ENCODE measurements around the gene CD300H. TPM values are rescaled to one million over a fixed set of nuclear protein-coding genes. Genes with fewer than 3 reads are reported as not detected.
A peak's percentile ranks its signal among the peaks of the same experiment; 100 is the strongest.

Gene CD300H
- under 1 TPM in 3 of 5 donors, not detected in 2; 0.30 to 0.48 (median 0.34) TPM for polyA plus RNA-seq (ENCODE audit: insufficient read depth in 1 of 5, insufficient read length in 5 of 5, low replicate concordance in 1 of 5)
- long read RNA-seq, donor 1 = 0 reads
- long read RNA-seq, donor 2 = 0 reads
- long read RNA-seq, donor 3 = 0 reads
- long read RNA-seq, donor 4 = 0 reads
- long read RNA-seq, donor 5 = 0 reads
- long read RNA-seq, donor 6 = 0 reads
- long read RNA-seq, donor 7 = 0 reads
- long read RNA-seq, donor 8 = 0 reads

DNA sequence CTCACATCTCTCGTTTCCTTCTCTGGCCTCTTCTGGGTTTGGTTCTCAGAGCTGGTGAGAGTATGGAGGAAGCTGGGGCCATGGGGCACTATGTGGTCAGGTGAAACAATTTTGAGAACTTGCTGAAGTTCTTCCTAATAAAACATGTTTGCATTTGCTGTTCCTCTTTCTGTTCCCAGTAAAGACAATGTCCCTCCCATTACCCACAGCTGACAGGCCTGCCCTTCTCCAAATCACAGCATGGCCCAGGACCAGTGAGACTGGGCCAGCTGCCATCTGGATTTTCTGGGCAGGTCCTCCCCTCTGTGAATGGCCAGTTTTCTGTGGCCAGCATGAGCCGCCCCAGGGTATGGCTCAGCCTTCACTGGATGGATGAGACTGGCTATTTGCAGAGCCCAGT is at the start of gene CD300H:
CD300H (minus strand) TSS at position 113 of the 400 bp plus-strand sequence.
- no peak for DNase-seq

DNA sequence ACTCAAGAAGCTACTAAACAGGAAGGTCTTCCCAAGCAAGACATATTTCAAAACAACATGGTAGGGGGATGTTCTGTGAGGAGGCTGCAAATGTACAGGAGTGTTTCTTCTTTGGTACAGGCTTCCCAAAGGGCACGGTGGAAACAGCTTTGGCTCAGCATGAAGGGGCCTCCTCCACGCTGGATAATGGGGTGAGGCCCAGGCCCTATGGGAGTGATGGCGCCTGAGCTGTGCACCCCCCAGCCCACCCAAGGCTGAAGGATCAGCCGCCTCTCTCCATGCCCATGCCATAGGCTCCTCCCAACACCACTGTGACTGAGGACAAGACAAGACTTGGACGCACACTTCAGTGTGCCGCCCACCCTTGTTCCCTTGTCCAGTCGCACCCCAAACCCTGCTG is 49.4 kb upstream of the CD300H start:
- DNase-seq = no peak

DNA sequence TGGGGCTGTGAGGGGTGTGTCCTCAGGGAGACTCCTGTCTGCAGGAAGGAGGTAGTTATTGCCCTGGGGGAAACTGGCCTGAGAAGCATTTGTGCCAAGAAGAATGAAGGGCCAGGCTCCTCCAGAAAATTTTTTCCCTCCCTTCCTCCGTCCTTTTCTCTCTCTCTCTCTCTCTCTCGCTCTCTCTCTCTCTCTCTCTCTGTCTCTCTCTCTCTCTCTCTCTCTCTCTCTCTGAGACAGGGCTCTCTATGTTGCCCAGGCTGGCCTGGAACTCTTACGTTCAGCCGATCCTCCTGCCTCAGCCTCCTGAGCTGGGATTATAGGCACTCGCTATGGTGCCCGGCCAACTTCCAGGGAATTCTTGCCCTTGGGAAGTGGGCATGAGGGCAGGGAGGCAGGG is 44.7 kb upstream of the CD300H start:
- no peak for DNase-seq

DNA sequence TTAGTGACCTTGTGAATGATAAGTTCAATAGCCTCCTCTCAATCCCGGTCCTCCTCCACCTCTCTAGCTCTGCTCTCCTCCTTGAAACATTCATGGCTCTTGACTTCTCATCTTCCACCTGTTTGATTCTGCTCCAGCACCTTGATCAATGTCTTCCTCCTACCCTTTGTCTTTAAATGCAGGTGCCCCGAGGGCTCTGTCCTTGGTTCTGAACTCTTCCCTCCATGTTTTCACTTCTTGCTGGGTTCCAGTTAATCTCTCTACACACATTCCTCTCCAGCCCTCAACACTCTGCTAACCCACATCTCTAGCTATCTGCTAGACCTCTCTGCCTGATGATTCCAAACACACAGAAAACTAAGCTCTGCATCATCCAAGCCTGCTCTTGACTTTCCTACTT is 42.8 kb upstream of the CD300H start:
- no peak for DNase-seq

DNA sequence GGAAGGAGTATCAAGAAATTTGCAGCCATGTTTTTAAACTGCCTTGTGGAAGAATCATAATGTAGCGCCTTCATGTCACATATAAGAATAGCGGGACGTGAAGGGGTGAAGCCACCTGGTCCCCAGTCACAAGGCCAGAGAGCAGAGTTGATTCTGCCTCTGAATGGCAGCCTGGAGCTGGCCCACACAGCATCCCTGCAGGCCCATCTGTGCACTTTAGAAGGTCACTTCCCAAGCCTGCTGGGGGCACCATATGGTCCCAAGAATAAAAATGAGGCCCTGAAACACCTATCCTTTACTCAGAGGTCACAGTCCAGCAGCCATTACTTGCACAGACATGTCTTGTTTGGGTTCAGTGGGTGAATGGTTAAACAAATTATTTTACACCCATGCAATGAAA is 41.2 kb upstream of the CD300H start:
- DNase-seq = no peak

DNA sequence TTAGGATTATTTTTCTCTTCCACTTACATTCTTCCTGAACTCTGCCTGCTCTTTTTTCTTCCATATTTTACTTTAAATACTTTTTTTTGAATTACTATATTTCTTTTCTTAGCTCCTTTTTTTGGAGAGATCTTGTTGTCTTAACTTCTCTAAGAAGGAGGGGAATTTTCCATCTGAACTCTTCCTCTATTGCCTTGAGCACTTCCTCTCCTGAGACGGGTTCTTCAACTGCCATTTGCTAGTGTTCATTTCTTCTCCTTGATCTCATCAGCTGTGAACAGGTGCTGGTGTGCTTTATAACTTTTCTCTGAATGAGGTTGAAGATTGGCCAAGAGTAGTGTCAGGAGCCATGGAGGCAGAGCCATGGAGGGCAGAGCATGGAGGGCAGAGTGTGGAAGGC is 39.9 kb upstream of the CD300H start:
- DNase-seq = no peak

DNA sequence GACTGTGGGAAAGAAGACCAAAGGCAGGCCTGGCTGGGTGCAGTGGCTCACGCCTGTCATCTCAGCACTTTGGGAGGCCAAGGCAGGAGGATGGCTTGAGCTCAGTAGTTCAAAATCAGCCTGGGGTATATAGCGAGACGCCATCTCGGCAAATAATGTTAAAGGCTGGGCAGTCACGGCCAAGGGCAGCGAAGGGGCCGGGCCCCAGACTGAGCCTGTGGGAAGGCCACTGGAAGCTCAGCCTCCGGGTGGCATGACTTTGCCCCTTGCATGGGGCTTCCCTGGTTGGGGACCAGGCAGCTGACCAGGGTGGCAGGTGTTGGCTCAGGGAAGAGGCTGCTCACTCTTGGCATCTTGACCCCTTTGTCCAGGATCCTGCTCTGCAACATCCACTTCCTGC is 38.7 kb upstream of the CD300H start:
- DNase-seq = no peak

DNA sequence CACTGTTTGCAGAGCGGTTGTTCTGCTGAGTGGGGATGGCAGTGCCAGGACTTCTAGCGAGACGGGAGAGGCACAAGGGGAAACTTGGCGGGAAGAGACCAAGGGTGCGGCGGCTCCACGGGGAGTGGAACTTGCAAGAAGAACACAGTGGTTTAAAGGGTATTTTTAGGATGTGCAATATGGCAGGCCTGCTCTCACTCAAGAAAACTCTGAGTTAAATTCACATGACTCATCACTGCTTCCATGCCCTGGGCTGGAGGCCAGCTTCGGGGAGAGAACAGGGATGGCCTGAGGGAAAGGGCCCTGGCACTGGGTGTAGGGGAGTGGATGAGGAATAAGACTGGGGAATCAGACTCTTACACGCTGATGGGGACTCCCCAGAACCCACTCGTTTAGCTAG is 38.1 kb upstream of the CD300H start:
- no peak for DNase-seq

DNA sequence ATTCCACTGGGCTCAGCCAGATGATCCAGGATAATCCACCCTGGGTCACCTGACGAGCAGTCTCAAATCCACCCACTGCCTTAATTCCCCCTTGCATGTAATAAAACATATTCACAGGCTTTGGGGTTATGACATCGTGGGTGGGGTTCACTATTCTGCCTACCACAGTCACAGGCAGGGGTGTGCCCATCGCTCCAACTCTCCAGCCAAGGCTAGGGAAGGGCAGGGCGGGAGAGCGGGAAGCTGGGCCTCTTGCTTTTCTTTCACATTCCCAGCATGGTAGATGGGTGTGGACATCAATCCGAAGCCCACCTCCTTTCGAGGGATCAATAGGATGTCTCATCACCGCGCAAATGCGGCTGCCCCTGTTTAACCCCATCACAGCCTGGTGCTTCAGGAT is 37.5 kb upstream of the CD300H start:
- no peak for DNase-seq

DNA sequence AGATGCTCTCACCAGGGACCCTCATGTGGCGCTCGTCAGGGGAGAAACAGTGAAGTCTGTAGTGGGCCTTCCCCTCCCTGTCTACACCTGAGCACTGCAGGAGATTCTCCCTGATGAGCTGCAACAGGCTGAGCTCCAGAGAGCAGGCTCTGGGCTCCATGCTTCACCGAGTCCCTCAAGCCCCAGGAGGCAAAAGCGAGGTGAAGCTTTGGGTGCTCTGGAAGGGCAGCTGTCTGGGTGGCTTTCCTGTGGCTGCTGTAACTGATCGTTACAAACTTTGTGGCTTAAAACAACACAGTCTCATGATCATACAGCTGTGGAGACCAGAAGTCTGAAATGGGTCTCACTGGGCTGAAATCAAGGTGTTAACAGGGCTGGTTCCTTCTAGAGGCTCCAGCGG is 36.9 kb upstream of the CD300H start:
- no peak for DNase-seq

DNA sequence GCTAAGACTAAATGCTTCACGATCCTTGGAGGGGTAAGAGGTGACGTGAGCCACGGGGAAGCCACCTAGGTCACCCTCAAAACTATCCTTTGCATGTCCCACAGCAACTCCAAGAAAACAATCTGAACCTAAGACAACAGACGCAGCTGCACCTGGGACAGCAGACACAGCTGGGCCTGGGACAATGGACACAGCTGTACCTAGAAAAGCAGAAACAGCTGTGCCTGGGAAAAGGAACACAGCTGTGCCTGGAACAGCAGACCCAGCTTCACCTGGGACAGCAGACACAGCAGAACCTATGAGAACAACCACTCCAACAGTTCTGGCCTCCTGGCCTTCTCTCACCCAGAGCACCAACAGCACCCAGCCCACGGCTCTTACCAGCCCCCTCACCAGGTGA is 36.4 kb upstream of the CD300H start:
- no peak for DNase-seq

DNA sequence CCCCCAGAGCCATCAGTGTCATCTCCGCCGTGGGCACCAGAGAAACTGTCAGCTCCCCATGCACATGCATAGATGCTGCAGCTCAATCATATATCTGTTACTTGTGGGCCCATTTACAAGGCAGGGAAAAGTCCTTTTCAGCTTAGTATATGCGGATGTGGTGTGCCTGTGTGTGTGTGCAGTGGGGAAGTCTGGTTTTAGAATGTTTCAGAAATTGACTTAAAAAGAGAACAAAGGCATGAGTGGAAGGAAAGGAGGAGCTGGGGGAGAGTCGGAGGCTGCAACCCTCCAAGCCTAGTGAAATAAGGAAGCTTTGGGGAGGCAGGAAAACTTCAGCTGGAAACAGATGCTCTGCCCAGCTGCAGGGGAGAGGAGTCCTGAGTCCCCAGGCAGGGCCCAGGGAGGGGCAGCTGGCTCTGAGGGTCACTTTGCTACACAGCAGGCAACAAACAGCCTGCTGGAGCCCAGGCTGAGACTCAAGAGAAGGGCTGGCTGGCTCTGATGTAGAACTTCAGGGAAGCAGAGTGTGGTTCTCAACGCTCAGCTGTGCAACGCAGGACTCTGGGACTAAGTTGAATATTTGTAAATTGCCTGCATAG is 35.8 kb upstream of the CD300H start:
- DNase-seq = no peak

DNA sequence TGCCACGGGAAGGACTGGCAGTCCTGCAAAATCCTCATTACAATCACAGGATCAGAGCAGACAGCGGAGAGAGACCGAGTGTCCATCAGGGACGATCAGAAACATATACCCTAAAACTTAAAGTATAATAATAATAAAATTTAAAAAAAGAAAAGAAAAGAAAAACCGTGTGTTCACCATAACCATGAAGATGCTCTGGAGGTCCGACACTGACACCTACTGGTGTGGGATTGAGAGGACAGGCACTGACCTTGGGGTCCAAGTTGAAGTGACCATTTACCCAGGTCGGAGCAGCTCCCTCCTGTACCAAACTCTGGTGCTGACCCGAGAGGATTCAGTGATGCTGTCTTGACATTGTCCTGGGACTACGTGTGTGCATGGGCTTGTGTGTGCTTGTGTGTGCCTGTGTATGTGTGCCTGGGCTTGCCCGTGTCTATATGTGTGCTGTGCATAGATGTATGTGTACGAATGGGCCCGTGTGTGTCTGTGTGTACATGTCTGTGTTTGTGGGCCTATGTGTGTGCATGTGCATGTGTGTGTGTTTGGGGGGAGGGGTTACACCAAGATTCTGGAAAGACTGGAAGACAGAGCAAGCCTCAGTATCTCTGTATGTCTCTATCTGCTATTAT is 34.7 kb upstream of the CD300H start:
- peak in 1 of 2 donors; percentile 6 for DNase-seq

DNA sequence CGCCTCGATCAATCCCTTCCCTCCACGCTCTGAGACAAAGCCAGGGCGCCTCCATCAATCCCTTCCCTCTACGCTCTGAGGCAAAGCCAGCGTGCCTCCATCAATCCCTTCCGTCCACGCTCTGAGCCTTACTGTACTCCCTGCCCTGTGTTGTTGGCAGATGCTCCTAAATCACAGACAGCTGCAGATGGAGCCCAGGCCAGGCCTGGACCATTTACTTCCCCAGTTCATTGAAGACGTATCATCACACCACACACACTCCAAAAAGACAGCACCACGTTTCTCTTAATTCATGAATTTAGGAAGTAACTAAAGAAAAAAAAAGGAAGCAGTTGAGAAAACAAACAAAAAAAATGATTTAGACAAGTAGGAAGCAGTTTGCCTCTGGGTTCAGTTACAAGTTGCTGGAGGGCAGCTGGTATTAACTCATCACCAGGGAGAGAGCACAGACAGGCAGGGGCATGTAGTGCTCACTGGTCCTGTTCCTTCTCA is 32.2 kb upstream of the CD300H start:
- DNase-seq = peak in 1 of 2 donors; percentile 11

DNA sequence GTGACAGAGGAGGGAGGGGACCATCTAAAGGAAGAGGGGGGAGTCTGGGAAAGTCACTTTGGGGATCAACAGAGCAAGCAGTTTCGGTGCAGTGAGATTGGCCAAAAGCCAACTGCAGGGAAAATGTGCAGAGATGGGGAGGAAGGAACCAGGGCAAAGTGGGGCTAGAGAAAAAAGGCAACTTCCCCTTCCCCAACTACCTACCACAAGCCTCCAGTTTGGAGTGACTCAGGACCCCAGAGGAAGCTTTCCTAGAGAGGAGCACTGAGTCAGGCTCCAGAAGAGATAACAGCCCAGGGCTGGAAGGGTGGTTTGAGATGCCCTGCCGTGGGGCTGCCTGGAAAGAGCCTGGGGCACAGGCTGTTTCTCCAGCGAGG is 31.7 kb upstream of the CD300H start:
- DNase-seq = no peak

DNA sequence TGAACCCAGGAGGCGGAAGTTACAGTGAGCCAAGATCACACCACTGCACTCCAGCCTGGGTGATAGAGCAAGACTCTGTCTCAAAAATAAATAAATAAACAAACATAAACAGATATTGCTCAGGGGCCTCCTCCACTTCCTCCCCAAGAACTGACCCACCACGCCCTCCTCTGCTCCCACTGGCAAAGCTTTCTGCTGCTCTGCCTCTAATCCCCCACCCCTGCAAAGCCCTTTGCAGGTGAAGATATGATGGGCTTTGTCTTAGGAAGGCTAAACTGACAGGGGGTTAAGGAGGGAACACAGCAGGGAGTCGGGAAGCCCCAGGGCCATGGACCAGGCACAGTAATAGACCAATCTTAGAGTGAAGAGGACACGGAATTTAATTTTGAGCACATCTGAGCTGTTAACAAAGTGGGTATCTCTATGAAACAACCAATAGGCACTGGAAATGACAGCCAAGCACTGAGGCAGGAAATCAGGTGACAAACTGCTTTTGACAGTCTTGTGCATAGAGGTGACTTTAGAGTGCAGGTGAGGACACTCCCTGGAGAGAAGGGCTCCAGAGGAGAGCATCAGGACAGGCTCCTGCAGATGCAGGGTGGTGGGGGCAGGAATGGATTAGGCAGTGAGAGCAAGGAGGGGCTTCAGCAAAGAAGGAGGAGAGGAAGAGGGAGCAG is 31.2 kb upstream of the CD300H start:
- DNase-seq = no peak

DNA sequence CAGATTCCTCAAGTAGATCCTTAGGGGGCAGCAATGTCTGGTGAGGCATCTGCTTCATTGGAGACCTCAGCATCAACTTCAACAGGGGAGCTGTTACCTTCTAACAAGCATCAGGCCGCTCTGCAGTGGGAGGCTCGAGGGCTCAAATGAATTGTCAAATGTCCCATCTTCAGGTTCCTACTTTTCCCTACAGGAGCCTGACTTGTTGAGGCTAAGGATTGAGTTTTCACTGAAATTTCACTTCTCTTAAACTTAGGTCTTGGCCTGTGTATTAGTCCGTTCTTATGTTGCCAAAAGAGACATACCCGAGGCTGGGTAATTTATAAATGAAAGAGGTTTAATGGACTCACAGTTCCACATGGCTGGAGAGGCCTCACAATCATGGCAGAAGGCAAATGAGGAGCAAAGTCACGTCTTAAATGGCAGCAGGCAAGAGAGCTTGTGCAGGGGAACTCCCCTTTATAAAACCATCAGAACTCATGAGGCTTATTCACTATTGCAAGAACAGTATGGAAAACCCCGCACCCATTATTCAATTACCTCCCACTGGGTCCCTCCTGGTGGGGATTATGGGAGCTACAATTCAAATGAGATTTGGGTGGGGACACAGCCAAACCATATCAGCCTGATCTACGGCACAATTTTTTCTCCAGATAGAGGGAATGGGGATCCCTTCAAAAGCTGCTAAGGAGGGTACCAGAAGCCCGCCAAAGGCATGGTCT is 29.9 kb upstream of the CD300H start:
- DNase-seq = no peak

DNA sequence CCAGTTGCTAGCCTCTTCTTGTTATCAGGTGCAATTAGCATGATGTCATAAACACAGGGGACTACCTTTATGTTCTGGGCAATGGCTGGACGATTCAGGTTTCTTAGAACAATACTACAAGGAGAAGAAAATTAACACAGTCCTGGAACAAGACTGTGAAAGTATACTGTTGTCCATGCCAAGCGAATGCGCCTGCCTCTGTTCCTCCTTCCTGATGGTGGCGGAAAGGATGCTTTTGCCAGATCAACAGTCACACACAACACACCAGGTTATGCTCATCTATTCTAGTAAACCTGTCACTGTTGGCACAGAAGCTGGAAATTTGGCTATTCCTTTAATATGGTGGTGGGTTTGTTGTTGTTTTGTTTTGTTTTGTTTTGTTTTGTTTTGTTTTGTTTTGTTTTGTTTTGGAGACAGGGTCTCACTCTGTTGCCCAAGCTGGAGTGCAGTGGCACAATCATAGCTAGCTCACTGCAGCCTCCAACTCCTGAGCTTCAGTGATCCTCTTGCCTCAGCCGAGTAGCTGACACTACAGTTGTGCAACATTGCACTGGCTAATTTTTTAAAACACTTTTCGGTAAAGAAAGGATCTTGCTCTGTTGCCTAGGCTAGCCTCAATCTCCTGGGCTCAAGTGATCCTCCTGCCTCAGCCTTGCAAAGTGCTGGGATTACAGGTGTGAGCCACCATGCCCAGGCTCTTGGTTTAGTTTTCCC is 27.9 kb upstream of the CD300H start:
- DNase-seq = no peak

DNA sequence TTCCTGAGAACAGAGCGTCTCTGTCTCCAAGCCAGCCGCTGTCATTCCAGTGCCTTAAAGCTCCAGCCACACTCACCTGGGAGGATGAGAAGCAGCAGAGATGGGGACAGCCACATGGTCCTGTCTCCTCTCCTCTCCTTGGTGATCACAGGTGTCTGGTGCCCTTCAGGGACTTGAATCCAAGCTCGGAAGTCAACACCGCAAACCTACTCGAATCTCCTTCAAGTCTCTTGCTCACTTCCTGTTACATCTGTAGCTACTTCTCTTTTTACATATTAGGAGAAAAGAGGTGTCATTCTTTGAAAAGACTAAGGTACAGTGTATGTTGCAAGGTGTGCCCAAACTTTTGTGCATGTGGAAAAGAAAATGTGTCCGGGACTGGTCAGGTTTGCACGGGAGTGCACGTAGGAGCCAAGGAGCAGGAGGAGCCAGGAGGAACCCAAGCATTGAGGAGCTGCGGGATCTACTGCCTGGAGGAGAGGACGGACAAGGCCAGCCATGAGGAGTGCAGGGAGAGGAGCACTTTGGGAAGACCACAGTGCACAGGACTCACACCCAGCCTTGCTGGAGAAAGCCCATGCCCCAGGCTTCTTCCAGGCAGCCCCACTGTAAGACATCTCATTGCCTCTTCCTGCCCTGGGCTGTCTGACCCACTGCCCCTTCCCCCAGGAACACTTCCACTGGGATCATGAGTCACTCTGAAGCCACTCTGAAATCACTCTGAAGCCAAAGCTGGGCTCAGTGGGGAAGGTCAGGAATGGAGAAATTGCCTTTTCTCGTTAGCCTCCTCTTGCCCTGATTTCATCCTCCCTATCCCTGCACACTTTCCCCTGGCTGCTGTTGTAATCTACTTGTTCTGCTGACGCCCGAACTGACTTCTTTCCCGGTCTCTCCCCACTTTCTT is 25.0 kb upstream of the CD300H start, which contains the start of gene CD300LD:
CD300LD (minus strand) TSS at position 197 of the 904 bp plus-strand sequence; CDS start at position 116, 81 bp downstream.
- DNase-seq = no peak

DNA sequence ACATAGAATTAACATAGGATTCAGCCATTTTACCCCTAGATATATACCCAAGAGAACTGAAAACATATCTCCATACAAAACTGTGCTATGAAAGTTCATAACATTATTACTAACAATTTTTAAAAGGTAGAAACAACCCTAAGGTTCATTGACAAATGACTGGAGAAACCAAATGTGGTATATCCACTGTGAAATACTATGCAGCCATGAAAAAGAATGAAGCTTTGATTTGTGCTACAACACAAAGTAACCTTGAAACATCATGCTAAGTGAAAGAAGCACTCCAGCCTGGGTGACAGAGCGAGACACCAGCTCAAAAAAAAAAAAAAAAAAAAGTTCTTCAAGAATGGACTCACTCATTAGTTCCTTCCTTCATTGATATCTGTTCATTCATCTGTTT is 24.2 kb upstream of the CD300H start:
- DNase-seq = no peak

Data from right lung (tissue), 10 donors.